Germinal center (tissue), 1 donor: Measurements from ENCODE around the gene KDM4B.

Experiments used
- DNase-seq: peaks from one replicate; pipeline ENCODE4 v3.0.0; 2012; ENCODE audit warnings: mixed read lengths, low spot score

KDM4B gene

DNA sequence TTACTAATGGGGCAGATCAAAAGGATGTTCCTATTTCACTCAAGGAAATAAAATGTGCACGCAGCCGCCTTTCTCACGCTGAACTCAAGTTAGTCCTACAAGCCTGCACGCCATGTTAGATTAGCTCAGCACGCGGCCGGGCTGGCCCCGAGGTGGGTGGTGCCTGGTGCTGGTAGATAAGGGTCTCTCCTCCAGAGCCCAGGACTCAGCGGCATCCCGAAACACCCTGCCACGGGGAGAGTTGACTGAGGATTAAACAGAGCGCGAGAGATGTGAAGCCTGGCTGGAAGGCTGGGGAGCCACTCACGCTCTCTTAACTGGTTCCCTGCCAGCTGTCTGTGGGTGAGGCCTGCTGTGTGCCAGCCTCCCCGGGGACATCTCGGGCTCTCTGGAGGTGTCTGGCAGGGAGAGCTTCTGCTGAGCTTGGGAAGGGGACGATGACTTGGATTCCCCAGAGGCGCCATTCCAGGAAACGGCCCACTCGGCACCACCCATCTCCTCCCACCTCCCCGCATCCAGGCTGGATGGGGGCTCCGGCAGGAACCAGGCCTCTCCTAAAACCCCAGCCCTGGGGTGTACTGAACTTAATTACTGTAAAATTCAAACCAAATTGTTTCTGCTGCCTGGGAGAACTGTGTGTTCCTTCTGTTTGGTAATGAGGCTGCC, 122.2 kb downstream of the KDM4B start:
- no peak for DNase-seq

DNA sequence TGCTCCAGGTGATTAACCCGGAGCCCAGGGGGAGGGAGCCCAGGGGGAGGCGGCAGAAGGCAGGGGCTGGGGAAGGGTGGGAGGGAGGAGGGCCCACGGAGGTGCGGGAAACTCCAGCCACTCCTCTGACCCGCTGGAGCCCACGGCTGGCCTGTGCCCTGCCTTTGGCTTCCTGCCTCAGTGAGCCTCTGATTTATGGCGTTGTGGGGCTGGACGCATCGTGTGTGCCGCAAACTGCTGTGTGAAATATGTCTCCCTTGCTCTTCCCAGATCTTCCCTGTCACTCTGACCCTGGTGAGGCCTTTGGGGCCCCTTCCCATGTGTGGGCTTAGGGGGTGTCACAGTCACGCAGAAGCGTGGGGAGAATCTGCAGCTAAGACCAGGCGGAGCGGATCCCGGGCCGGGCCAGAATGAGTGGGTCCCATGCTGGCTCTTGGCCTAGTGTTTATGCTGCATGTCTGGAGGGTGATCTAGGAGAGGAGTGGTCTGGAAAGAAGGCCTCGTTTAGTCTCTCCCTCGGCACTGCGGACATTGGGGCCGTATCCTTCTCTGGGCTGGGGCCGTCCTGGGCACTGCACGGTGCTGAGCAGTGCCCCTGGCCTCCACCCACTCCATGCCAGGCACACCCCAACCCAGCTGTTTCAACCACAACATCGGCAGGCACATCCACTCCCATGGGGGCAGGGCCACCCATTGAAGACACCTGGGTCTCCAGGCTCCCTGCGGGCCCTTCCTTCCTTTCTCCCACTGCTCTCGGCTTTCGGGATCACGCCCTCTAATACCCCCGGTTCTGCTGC, 123.0 kb downstream of the KDM4B start:
- DNase-seq, result no peak

GRCh38 chr19:5092481-5092843, 123.5 kb downstream of the KDM4B start:
- DNase-seq, result no peak

- DNase-seq, result no peak
Observed at GRCh38 chr19:5093297-5093928, 124.5 kb downstream of the KDM4B start.

DNA sequence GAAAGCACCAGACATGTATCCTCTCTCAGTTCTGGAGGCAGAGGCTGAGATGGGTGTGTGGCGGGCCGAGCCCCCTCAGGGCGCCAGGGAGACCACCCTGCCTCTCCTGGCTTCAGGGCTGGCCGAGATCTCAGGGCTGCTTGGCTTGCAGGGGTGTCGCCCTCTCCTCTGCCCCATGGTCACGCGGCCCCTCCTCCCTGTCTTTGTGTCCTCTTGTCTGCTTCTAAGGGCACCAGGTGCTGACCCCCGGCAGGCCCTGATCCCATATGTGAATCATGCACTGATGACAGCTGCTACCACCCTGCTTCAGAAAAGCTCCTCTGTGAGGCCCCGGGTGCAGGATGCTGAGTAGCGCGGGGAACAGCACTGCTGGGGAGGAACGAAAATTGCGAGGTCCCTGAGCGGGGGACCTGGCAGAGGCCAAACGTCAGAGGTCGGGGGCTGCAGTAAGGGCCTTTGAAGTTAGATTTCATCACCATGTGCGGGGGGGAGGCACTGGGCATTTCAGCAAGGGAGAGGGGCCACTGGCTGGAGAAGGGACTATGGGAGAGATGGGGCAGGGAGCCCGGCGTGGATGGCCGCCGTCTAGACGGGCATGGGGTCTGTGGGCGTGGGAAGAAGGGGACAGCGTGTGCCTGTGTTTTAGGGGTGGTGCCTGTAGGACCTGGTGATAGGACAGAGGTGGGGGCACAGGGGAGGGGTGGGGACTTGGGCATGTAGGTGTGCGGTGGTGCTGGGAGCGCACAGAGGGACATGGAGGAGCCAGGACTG, 125.2 kb downstream of the KDM4B start:
- DNase-seq, result no peak

DNA sequence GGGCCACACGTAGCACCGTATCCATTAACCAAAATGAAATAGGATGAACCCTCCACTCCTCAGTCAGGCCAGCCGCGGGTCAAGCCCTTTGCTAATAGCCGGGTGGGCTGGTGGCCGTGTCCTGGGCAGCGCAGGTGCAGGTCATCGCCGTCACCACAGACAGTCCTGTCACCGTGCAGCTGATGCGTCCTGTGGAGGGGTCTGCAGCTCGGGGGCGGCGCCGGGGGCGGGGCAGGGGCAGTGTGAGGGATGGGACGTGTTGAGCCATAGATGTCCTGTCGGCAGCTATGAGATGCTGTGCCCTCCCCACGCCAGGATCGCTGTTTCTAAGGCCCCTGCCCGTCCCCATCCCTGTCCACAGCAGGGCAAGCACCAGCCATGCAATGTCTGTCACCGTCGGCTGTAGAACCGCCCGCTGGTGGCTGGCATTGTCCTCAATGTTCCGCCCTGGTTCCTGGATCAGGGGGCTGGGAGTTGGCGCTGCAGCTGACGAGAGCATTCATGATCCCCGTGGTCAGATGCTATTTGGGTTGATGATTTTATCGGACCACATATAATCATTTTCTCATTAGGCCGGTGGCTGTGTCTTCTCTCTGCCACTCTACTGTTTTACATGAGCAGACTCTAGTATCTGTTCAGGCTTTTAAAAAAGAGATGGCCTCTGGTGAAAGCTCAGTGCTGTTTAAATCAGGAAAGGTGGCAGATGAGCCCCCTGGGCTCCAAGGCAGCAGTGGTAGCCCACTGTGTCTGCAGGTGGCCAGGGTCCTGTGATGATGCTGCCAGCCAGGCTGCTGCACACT, 126.1 kb downstream of the KDM4B start:
- DNase-seq, result no peak

DNA sequence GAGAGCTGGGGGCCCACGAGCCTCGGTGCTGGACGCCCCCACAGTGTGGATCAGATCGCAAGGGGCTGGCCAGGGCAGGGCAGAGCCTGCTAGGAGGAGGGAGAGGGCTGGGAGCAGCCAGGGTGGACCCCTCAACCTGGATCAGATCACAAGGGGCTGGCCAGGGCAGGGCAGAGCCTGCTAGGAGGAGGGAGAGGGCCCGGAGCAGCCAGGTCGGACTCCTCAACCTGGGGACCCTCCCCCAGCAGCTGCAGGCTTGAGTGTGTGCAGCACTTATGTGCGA, 126.6 kb downstream of the KDM4B start:
- DNase-seq, result no peak

DNA sequence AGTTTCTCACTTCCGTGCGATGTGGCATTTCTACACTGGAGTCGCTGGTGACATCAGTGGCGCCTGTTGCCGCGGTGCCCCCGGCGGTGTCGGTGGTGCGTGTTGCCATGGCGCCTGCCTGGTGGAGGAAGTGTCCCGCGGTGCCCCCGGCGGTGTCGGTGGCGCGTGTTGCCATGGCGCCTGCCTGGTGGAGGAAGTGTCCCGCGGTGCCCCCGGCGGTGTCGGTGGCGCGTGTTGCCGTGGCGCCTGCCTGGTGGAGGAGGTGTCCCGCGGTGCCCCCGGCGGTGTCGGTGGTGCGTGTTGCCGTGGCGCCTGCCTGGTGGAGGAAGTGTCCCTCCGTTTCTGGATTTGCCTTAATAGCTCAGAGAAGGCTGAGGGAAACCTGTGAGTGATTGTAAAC, 127.6 kb downstream of the KDM4B start:
- no peak for DNase-seq

GRCh38 chr19:5097331-5097930, 128.5 kb downstream of the KDM4B start:
- DNase-seq, result no peak

DNA sequence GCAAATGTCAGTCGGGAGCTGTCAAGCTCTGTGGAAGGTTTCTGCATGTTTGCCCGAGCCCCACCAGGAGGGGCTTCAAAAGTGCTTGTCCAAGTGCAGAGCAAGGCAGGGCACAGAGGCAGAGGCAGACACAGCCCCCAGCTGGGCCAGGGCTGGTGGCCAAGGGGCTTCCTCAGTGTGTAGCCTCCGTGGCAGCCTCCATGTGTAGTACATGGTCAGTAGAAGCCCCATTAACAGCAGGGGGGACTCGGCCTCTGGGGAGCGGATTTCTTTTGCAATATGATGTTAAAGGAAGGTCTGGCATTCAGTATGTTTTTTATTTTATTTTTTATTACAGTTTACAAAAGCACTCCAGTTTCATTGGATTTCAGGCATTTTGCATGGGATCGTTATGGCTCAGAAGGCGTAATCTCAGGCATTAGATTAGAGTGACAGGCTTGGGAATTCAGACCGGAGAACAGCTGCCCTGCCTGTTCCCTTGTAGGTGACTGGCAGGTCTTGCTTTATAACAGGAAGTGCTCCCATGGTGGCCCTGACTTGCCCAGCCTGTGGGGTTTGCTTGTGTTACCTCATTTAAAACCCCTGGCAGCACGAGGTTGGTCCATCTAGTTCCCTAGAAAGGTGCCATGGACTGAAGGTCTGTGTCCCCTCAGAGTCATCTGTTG, 129.2 kb downstream of the KDM4B start:
- DNase-seq, result no peak

- no peak for DNase-seq
Observed at GRCh38 chr19:5098646-5099045, 129.7 kb downstream of the KDM4B start.

DNA sequence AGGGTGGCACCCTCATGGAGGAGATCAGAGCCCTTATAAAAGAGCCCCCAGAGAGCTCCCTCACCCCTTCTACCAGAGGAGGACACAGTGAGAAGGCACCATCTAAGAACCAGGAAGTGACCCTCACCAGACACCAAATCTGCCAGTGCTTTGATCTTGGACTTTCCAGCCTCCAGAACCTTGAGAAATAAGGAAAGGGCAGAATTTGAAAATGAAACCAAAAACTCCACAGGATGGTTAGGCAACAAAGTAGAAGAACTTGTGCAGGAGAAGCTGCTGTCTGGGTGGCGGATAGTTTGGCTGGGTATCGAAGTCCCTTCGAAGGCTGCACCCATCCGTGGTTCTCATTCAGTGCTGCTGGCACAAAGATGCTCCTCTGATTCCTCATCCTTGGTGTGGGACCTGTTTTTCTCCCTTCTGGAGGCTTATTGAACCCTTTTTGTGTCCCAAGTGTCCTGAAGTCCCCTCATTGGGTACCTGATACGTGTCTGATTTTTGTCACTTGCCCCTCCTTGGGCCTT, 130.8 kb downstream of the KDM4B start:
- no peak for DNase-seq

DNA sequence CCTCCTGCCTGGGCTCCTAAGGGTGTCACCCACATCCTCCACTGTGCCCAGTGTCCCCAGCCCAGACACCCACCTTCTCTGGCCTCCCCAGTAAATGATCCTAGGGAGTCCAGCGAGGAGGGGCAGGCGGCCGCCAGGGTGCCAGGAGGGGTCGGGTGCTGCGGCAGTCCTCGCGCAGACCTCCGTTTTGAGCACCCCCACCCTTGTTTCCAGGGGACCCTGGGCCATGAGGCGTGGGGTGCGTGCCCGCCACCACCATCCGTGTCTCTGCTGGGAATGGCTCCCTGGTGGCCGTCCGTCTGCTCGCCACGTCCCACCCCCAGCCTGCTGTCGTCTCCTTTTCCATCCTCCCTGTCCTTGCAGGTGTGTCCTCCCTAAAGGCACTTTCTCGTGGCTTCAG, 133.0 kb downstream of the KDM4B start:
- DNase-seq, result no peak

- DNase-seq, result no peak
Observed at GRCh38 chr19:5102520-5102919, 133.6 kb downstream of the KDM4B start.

- DNase-seq, result no peak
Observed at GRCh38 chr19:5103061-5103701, 134.3 kb downstream of the KDM4B start.

DNA sequence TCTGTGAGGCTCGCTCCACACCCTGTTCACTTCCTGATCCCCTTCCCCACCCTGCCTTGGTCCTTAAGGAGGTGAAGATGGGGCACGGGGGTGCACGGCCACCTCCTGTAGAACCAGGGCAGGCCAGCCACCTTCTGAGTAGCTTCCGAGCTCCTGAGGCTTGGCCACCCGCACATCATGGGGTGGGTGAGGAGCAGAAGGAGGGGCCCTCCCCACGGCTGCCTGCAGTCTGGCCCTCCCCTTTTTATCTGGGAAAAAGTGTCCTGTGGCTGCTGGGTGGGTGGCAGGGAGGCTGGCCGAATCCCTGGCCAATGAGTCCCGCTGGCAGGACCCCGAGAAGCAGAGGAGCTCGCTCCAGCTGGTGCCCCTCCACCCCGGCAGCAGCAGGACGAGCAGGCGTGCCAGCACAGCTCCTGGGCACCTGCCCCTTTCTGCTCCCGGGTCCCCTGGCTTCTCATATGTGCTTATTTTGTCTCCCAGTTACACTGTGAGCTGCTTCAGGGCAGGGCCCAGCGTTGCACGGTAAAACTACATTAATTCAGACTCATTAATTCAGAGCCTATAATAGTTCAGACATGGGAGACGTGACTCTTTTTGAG, 135.0 kb downstream of the KDM4B start:
- DNase-seq, result no peak

DNA sequence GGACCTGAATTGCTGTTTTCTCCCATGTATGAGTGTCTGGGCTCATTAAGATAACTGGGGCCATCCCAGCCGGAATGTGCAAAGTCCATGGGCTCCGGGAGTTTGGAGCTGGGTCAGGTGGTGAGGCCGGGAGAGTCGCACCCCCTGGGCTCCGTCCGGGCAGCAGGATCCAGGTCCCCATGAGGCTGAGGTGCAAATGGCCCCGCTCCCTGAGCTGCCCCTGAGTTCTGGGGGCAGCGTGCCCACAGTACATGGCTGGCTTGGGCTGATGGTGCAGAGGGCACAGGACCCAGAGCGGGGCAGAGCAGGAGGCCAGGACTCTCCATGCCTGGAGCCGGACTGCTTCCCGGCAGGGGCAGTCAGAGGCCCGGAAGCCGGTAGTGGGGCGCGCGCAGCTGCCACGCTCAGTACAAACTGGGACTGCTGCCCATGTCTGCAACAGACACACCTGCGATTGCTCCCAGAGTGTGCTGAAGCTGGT, 136.0 kb downstream of the KDM4B start:
- no peak for DNase-seq

DNA sequence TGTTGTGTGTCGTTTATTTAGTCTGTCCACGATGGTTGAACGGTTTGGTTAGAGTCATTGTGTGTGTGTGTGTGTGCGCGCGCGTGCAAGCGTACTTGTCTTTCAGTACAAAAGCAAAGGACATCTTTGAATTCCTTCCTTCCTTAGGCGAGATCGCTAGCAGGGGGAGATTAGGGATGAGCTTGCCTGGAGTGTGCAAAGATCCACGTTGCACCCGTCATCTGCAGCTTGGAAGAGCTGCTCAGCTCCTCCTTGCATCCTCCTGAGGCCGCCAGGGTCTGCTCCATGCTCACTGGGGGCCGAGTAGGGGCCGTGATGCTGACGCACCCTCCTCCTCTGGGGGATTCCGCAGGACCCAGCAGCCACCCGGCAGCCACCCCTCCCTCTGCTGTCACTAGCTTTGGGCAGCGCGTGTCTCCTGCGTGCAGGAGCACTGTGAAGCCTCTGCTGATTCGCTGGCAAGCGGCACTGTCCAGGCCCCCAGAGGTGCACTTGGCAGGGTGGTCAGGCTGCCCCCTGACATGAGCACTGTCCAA, 137.3 kb downstream of the KDM4B start:
- DNase-seq, result no peak

- DNase-seq, result no peak
Observed at GRCh38 chr19:5106971-5107370, 138.1 kb downstream of the KDM4B start.
